ENCODE measurements around the gene MYO1D.

The MYO1D gene

GRCh38 chr17:32495359-32496231 is 381.3 kb downstream of the MYO1D start:
- DNase-seq, result no peak

GRCh38 chr17:32494621-32495358 is 382.1 kb downstream of the MYO1D start:
- no peak for DNase-seq

- no peak for DNase-seq
These were observed 382.9 kb downstream of the MYO1D start for GRCh38 chr17:32493976-32494513.

GRCh38 chr17:32493571-32493970 is 383.4 kb downstream of the MYO1D start:
- DNase-seq, result no peak

GRCh38 chr17:32492648-32493289 is 384.2 kb downstream of the MYO1D start:
- DNase-seq, result no peak

GRCh38 chr17:32492264-32492589 is 384.7 kb downstream of the MYO1D start:
- no peak for DNase-seq

- no peak for DNase-seq
These were observed 385.3 kb downstream of the MYO1D start for GRCh38 chr17:32491371-32492263.

- DNase-seq, result no peak
These were observed 386.8 kb downstream of the MYO1D start for GRCh38 chr17:32490101-32490482.

- DNase-seq, result no peak
These were observed 387.4 kb downstream of the MYO1D start for GRCh38 chr17:32489320-32490100.

- no peak for DNase-seq
These were observed 388.2 kb downstream of the MYO1D start for GRCh38 chr17:32488604-32489180.

GRCh38 chr17:32488177-32488542 is 388.8 kb downstream of the MYO1D start:
- DNase-seq, result no peak

GRCh38 chr17:32487473-32488176 is 389.3 kb downstream of the MYO1D start:
- no peak for DNase-seq

- peak; percentile 57 to 62 for DNase-seq
These were observed 390.0 kb downstream of the MYO1D start, which contains the start of gene CDK5R1 for GRCh38 chr17:32486701-32487472. Gene CDK5R1, plus strand, starts transcription at chr17:32486993. Its CDS starts 628 bp downstream, at chr17:32487621.

- DNase-seq, result peak; percentile 62 to 71
These were observed 390.7 kb downstream of the MYO1D start for GRCh38 chr17:32486111-32486700.

GRCh38 chr17:32485261-32486110 is 391.4 kb downstream of the MYO1D start:
- DNase-seq, result no peak

GRCh38 chr17:32484628-32485027 is 392.3 kb downstream of the MYO1D start:
- DNase-seq, result no peak

GRCh38 chr17:32484041-32484461 is 392.9 kb downstream of the MYO1D start:
- DNase-seq, result no peak

- DNase-seq, result peak in 1 of 2 donors; percentile 30
These were observed 393.4 kb downstream of the MYO1D start for GRCh38 chr17:32483451-32484019.
